Endothelial cell of umbilical vein (primary cell): ENCODE measurements around the gene RAC3. TPM values are rescaled to one million over a fixed set of nuclear protein-coding genes. Genes with fewer than 3 reads are reported as not detected.

Experiments
- BruUV-seq: library from RNA; stranded (reverse); fragments of 400-500 nt; replicated peaks from 2 replicates; lab custom pipeline; 2021; lab: Mats Ljungman, UMichigan
- CTCF ChIA-PET: fragments of 300-600, 350-600 bp; sonication (Branson Sonifier 250); formaldehyde crosslinking; loops from one replicate; lab custom pipeline; 2021; ENCODE audit warnings: antibody characterized with exemption, inconsistent platforms; lab: Charles Lee
- POLR2A ChIA-PET: fragments of 300-600, 350-600 bp; sonication (Branson Sonifier 250); formaldehyde crosslinking; loops from one replicate; lab custom pipeline; 2021; ENCODE audit warnings: antibody characterized with exemption, inconsistent platforms; lab: Charles Lee
- DNase-seq: peaks from one replicate; pipeline ENCODE4 v3.0.0-alpha.2; 2011; ENCODE audit warnings: low read depth, low spot score
- FAIRE-seq: peaks from 2 replicates; lab custom pipeline; 2011; peaks lifted over from hg19 to GRCh38; lab: Jason Lieb, UNC
- H2AFZ ChIP-seq: 2 replicates; pipeline ENCODE4 v1.6.0; 2012; ENCODE audit warnings: low read depth, low read length, control low read depth, inconsistent platforms
- H3K27ac ChIP-seq: 2 replicates; pipeline ENCODE4 v1.5.1; 2011; ENCODE audit warnings: low read depth, mild to moderate bottlenecking, control low read depth, low read length, moderate library complexity; ENCODE audit not compliant: insufficient read depth
- H3K27me3 ChIP-seq, 2 experiments: 2 replicates each; pipeline versions ENCODE4 v1.6.0 to v1.6.1; 2011; ENCODE audit warnings: low read length in 2 of 2, mixed read lengths in 1 of 2; ENCODE audit not compliant: control insufficient read depth in 2 of 2, insufficient read depth in 2 of 2
- H3K36me3 ChIP-seq, 2 experiments: 2 replicates in 1 of 2; 3 replicates in 1 of 2; pipeline ENCODE4 v1.5.1; 2011; ENCODE audit warnings: low read length in 2 of 2, mild to moderate bottlenecking in 1 of 2, moderate library complexity in 1 of 2; ENCODE audit not compliant: control insufficient read depth in 2 of 2, insufficient read depth in 2 of 2; ENCODE audit errors: extremely low read depth in 1 of 2
- H3K4me1 ChIP-seq: 3 replicates; pipeline ENCODE4 v1.5.1; 2011; ENCODE audit warnings: mild to moderate bottlenecking, low read length; ENCODE audit not compliant: control insufficient read depth, insufficient read depth; ENCODE audit errors: extremely low read depth
- H3K4me2 ChIP-seq: 2 replicates; pipeline ENCODE4 v1.6.1; 2011; ENCODE audit warnings: low read length, control low read depth, mixed read lengths; ENCODE audit not compliant: insufficient read depth
- H3K4me3 ChIP-seq, 3 experiments: fragments of 200-600 bp in 1 of 3; sonication (generic), shearing (Covaris generic) in 1 of 3; replicated peaks in 1 of 3; 2 replicates each; pipeline ENCODE4 v1.5.1; 2011 to 2016; ENCODE audit warnings: control low read depth in 3 of 3, low read length in 3 of 3, mild to moderate bottlenecking in 2 of 3, inconsistent platforms in 1 of 3, low read depth in 1 of 3, moderate library complexity in 1 of 3; ENCODE audit not compliant: insufficient read depth in 1 of 3
- H3K79me2 ChIP-seq: 2 replicates; pipeline ENCODE4 v1.6.0; 2012; ENCODE audit warnings: low read length, inconsistent platforms; ENCODE audit not compliant: control insufficient read depth, insufficient read depth
- H3K9ac ChIP-seq: replicated peaks from 2 replicates; pipeline ENCODE3; 2011; ENCODE audit warnings: low read length, control low read depth; ENCODE audit not compliant: insufficient read depth; ENCODE audit errors: extremely low read depth
- H3K9me1 ChIP-seq: replicated peaks from 3 replicates; pipeline ENCODE4 v1.6.0; 2011; ENCODE audit warnings: mild to moderate bottlenecking, low read length; ENCODE audit not compliant: control insufficient read depth, insufficient read depth; ENCODE audit errors: extremely low read depth
- H3K9me3 ChIP-seq: replicated peaks from 2 replicates; pipeline ENCODE4 v1.5.1; 2012; ENCODE audit warnings: low read length, inconsistent platforms; ENCODE audit not compliant: control insufficient read depth, insufficient read depth
- H4K20me1 ChIP-seq: replicated peaks from 2 replicates; pipeline ENCODE3; 2011; ENCODE audit warnings: mild to moderate bottlenecking, low read length; ENCODE audit not compliant: control insufficient read depth, insufficient read depth; ENCODE audit errors: extremely low read depth
- CTCF ChIP-seq, 2 donors: IDR thresholded peaks; 1 replicate in 1 of 2; 2 replicates in 1 of 2; pipeline ENCODE4 v1.5.1; 2011; ENCODE audit warnings: low read length in 2 of 2, mild to moderate bottlenecking in 2 of 2, moderate library complexity in 2 of 2, control low read depth in 1 of 2, inconsistent platforms in 1 of 2, low read depth in 1 of 2; ENCODE audit not compliant: insufficient read depth in 1 of 2; ENCODE audit errors: extremely low read depth in 1 of 2
- EZH2 ChIP-seq: IDR thresholded peaks from 2 replicates; pipeline ENCODE4 v1.6.1; 2012; ENCODE audit warnings: borderline replicate concordance, low read depth, mild to moderate bottlenecking, moderate library complexity, low read length, inconsistent platforms; ENCODE audit not compliant: severe bottlenecking
- FOS ChIP-seq: IDR thresholded peaks from 2 replicates; pipeline ENCODE4 v1.6.1; 2011; ENCODE audit warnings: mild to moderate bottlenecking, low read length, moderate library complexity, borderline replicate concordance; ENCODE audit not compliant: insufficient read depth
- GATA2 ChIP-seq: IDR thresholded peaks from 2 replicates; pipeline ENCODE4 v1.7.0; 2011; ENCODE audit warnings: low read depth, mild to moderate bottlenecking, moderate library complexity, mixed read lengths, low read length; ENCODE audit not compliant: insufficient read length, insufficient read depth
- MAX ChIP-seq: IDR thresholded peaks from 2 replicates; pipeline ENCODE4 v1.6.1; 2011; ENCODE audit not compliant: insufficient read depth, insufficient read length
- MYC ChIP-seq: IDR thresholded peaks from one replicate; pipeline ENCODE4 v1.6.1; 2011; ENCODE audit warnings: mild to moderate bottlenecking, low read depth, low read length
- POLR2A ChIP-seq: IDR thresholded peaks from 2 replicates; pipeline ENCODE4 v1.6.1; 2012; ENCODE audit warnings: low read depth, mild to moderate bottlenecking, control low read depth, low read length
- POLR2AphosphoS5 ChIP-seq: IDR thresholded peaks from 2 replicates; pipeline ENCODE4 v1.6.1; 2012; ENCODE audit warnings: low read depth, mild to moderate bottlenecking, control low read depth, low read length, moderate library complexity; ENCODE audit not compliant: insufficient read depth
- dilution Hi-C: fragments of 300-500 bp; cut with MboI; formaldehyde crosslinking; loops from one replicate; pipeline ENCODE4 v1.15.0; 2019; ENCODE audit warnings: low sequenced_read_pairs; ENCODE audit not compliant: extremely low pct_ligation_motif_present
- intact Hi-C: fragments of 100-400 bp; cut with micrococcal nuclease; formaldehyde crosslinking; loops from one replicate; pipeline ENCODE4 v1.10.0; 2022
- polyA plus RNA-seq, 4 experiments: library from polyadenylated mRNA; depleted of rRNA in 3 of 4; stranded (reverse) in 3 of 4; unstranded in 1 of 4; fragments of >200 nt; gene quantifications; 2 replicates each; pipeline versions ENCODE4 v1.2.1 to v1.2.3, GENCODE V29; 2011 to 2012; ENCODE audit warnings: missing spikeins in 1 of 4
- total RNA-seq: library from RNA; stranded (reverse); gene quantifications from 2 replicates; pipeline ENCODE4 v1.2.3, GENCODE V29; 2021

RAC3 gene
- total and polyA plus RNA-seq, 2 donors (not counting 3 experiments of a cell fraction or from before 2014, with no cell fraction given): 34.1 to 56.0 TPM

- Histone ChIP-seq H3K27ac (no peak overlapping the region), H3K4me3 (no peak overlapping the region), H3K4me1 (peaks cover 6% of the 10 kb centered on the region), H3K79me2 (peaks cover 7% of the 10 kb centered on the region), H3K9ac (no peak overlapping the region), H3K27me3 (no peaks in the 10 kb centered on the region), H4K20me1 (no peaks in the 10 kb centered on the region), H3K9me3 (no peaks in the 10 kb centered on the region), H3K36me3 (no peaks in the 10 kb centered on the region), H3K9me1 (no peaks in the 10 kb centered on the region), H3K4me2 (no peak overlapping the region), H2AFZ (no peak overlapping the region)
- BruUV-seq: no TSS peak
- DNase-seq (no peak), FAIRE-seq (no peak)
- no peak for TF ChIP-seq POLR2A
- no peak for TF ChIP-seq POLR2AphosphoS5
- TF ChIP-seq CTCF (IDR thresholded peaks at IDR 0.05; ENCODE audit: extremely low read depth in 1 of 2, insufficient read depth in 1 of 2, low read depth in 1 of 2, low read length in 2 of 2): no peak
- TF ChIP-seq MAX: no peak
- TF ChIP-seq FOS: no peak
- no peak for TF ChIP-seq GATA2
- TF ChIP-seq EZH2: no peak
- no peak for TF ChIP-seq MYC
- intact Hi-C loops (no loop called here), dilution Hi-C loops (no loop called here)
- ChIA-PET POLR2A (no interaction called here), CTCF (interaction anchor here (0.9 kb wide), 1 partner anchor 50 kb away, joined by 3 read pairs; no protein-coding TSS in a partner anchor)
Measured at GRCh38 chr17:82070611-82071010, 39.1 kb downstream of the RAC3 start.
